Vagina (tissue), 2 donors: ENCODE measurements around the gene MST1R.

Source experiments
- CTCF ChIP-seq, 3 experiments: fragments of 450-650 bp in 2 of 3; fragments of 200-600 bp in 1 of 3; sonication (generic) in 1 of 3; IDR thresholded peaks; one replicate each; pipeline ENCODE4 v1.5.1; 2017 to 2019; ENCODE audit warnings: antibody characterized with exemption in 3 of 3, mild to moderate bottlenecking in 2 of 3, moderate library complexity in 2 of 3
- POLR2A ChIP-seq, 2 donors: fragments of 450-650 bp; IDR thresholded peaks; one replicate each; pipeline ENCODE4 v1.6.1; 2017; ENCODE audit warnings: antibody characterized with exemption in 2 of 2, mild to moderate bottlenecking in 2 of 2, moderate library complexity in 2 of 2

DNA sequence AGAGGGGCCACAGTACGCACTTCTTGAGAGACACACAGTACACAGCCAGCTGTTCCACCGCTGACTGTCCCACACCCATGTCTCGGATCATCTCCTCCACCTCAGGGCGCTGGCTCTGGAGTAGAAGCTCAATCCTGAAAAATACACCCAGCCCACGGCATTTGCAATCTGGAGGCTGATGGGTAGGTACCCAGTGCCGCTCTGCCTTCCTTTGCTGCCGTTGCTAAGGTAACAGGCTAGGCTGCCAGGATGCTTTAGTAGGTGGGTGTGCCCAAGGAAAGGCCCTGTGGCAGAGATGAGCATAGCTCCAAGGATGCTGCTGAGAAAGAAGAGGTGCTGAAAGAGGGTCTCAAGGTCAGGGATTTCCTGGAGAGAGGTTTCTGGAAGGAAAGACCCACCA is 61.9 kb downstream of the MST1R start:
- TF ChIP-seq CTCF (IDR thresholded peaks at IDR 0.05), result no peak
- no peak for TF ChIP-seq POLR2A (IDR thresholded peaks at IDR 0.05)
